Renal cortical epithelial cell (primary cell): ENCODE data around the gene SLC33A1. TPM values are rescaled to one million over a fixed set of nuclear protein-coding genes. Genes with fewer than 3 reads are reported as not detected.
A peak's percentile ranks its signal among the peaks of the same experiment; 100 is the strongest.
"Not testable (repeated sequence)": the region's sequence is repeated elsewhere in the genome, so short reads cannot be mapped to it uniquely, and the experiment has no call there.

Experiments used
- DNase-seq: peaks from one replicate; pipeline ENCODE4 v3.0.0-alpha.2; 2011; ENCODE audit warnings: low read depth
- total RNA-seq: library from RNA; depleted of rRNA; stranded (reverse); fragments of >200 nt; gene quantifications from 2 replicates; pipeline ENCODE4 v1.2.3, GENCODE V29; 2014

SLC33A1 gene
- total RNA-seq, 1 donor from 2014 or later, result 55.8 TPM

- DNase-seq, result peak; percentile 37
Measured at GRCh38 chr3:155862290-155862982, 8.2 kb upstream of the SLC33A1 start.

- DNase-seq, result no peak
Measured at GRCh38 chr3:155861476-155862183, 7.4 kb upstream of the SLC33A1 start.

- not testable (repeated sequence) for DNase-seq
Measured at GRCh38 chr3:155860424-155860823, 6.2 kb upstream of the SLC33A1 start.

GRCh38 chr3:155859859-155860258 is 5.6 kb upstream of the SLC33A1 start:
- DNase-seq, result peak; percentile 30

GRCh38 chr3:155853214-155854140 is 750 bp downstream of the SLC33A1 start:
- DNase-seq, result no peak

DNA sequence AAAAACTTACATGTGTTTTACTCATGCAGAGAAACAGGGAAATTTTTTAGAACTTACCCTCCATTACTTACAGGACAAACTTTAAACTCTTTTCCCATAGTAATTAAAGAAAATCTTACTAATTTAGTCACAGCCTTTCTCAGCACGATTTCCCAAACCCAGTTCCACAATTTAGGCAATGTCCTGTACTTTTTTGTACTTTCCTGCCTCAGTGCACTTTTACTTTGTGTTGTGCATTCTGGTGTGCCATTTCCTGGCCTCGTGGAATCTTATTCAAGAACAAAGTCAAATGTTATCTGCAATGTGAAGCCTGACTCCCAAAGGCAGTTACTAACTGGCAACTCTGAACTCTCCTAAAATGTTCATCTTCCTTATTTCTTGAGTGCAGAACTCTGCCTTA is 1.9 kb downstream of the SLC33A1 start:
- DNase-seq, result no peak

GRCh38 chr3:155849404-155849803 is 4.8 kb downstream of the SLC33A1 start:
- not testable (repeated sequence) for DNase-seq

DNA sequence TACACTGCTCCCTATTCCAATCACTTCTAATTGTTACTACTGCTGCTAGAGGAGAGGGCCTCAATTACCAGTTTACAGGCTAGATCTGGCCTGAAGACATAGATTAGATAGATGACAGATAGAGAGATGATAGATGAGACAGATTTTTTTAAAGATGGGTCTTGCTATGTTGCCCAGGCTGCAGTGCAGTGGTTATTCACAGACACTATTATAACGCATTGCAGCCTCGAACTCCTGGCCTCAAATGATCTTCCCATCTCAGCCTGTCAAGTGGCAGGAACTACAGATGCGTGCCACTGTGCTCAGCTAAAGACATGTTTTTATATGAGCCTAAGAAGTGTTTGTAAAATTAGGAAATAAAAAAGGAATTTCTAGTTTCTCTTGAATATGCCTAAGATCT is 6.2 kb downstream of the SLC33A1 start:
- no peak for DNase-seq

DNA sequence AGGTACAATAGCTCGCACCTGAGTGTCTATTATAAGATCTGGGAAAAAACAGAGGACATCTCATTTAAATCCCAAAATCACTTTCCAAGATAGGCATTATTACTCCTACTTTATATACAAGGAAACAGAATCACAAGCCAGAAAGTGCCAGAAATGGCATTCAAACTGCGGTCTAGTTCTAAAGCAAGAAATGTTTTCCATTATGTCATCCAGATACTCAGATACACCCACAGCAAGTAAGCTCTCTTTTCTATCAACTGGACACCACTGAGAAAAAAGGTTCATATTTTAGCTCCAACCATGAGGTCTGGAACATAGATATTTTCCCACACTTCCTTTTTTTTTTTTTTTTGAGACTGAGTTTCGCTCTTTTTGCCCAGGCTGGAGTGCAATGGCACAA is 8.1 kb downstream of the SLC33A1 start:
- no peak for DNase-seq

GRCh38 chr3:155843569-155843968 is 10.7 kb downstream of the SLC33A1 start:
- no peak for DNase-seq

DNA sequence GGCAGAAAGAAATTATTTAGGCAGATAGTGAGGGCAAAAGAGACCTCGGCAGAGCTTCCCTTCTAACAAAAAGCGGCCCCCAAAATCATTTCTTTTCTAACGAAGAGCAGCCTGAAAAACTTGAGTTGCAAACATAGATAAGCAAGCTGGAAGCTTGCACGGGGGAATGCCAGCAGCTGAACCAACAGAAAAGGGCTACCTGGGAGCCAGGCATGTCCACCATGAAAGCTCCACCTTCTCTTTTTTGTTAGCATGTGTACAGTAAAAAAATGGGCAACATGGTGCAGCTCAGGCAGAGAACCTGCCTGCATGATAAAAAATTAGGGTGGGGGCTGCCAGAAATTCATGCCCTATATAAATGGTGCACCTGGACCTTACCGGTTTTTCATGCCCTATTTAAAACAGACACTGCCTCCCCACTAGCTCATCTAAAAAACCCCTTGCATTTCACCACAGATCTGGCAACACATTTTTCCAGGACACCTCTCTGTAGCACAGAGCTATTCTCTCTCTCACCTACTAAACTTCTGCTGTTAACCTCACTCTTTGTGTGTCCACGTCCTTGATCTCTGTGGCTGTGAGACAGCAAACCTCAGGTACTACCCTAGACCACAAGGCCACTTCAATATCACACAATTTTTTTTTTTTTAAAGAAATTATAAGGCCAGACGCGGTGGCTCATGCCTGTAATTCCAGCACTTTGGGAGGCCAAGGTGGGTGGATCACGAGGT is 18.7 kb downstream of the SLC33A1 start:
- DNase-seq, result no peak

DNA sequence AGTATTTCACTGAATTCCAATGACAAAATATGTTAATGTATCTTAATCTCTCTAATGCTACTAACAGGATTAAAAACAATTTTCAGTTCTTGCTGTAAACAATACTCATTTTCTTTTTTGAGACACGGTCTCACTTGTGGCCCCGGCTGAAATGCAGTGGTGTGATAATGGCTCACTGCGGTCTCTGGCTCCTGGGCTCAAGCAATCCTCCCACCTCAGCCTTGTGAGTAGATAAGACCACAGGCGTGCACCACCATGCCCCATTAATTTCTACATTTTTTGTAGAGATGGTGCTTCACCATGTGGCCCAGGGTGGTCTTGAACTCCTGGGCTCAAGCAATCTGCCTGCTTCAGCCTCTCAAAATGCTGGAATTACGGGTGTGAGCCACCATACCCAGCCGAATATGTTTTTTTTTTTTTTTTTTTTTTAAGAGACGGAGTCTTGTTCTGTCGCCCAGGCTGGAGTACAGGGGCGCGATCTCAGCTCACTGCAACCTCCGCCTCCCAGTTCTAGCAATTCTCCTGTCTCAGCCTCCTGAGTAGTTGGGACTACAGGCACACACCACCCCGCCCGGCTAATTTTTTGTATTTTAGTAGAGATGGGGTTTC is 25.6 kb downstream of the SLC33A1 start:
- DNase-seq, result not testable (repeated sequence)

- DNase-seq, result peak; percentile 13
Measured at GRCh38 chr3:155815030-155815545, 39.1 kb downstream of the SLC33A1 start.

GRCh38 chr3:155813224-155813623 is 41.0 kb downstream of the SLC33A1 start:
- DNase-seq, result not testable (repeated sequence)

GRCh38 chr3:155809181-155809580 is 45.0 kb downstream of the SLC33A1 start:
- no peak for DNase-seq

- DNase-seq, result no peak
Measured at GRCh38 chr3:155807823-155808222, 46.4 kb downstream of the SLC33A1 start.

DNA sequence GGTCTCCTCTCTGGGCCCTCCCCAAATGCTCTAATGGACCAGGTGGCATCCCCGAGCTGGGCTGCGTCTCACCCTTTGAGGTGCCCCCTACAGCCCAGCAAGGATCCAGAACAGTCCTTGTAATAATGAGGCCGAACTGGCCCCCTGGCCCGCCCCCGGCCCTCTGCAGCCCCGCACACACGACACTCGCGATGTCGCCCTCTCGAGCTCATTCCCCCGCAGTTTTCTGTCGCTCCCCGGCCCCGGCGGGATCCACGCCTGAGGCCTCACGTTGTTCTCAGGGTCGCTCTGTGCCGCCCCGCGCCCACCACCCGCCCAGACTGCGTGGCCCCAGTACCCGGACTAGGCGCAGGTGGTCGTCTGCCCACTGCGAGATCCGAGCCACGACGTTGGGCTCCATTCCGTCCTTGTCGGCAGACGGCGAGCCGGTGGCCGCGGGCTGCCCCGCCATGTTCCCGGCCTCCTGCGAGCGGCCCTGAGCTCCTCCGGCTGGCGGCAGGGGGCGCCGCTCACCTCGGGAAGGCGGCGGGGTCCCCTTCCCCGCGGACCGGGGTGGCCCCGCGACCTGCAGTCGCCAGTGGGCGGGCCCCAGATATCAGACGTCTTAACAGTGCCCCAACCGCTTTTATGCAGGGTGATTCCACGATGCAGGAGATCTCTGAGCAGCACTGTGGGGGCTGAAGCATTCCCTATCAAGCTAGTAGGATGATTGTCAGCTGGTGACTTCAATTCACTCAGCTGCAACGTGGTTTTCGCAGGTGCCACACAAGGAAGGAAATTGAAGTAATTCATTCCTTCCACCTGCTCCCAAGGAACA is 48.2 kb downstream of the SLC33A1 start, which contains the start of gene C3orf33:
C3orf33 (minus strand) TSS at position 477 of the 817 bp plus-strand sequence; CDS start at position 451, 26 bp downstream.
- peak; percentile 36 for DNase-seq

- DNase-seq, result peak; percentile 11
Measured at GRCh38 chr3:155805204-155805801, 48.9 kb downstream of the SLC33A1 start.

- no peak for DNase-seq
Measured at GRCh38 chr3:155804323-155804722, 49.9 kb downstream of the SLC33A1 start.
